Dermis microvascular lymphatic vessel endothelial cell (primary cell): ENCODE measurements around the gene TMEM176B. TPM values are rescaled to one million over a fixed set of nuclear protein-coding genes. Genes with fewer than 3 reads are reported as not detected.
A peak's percentile ranks its signal among the peaks of the same experiment; 100 is the strongest.

Experiments
- DNase-seq, 2 donors: peaks; one replicate each; pipeline versions ENCODE4 v3.0.0 to v3.0.0-alpha.2; 2010; ENCODE audit warnings: low read depth in 2 of 2
- total RNA-seq: library from RNA; depleted of rRNA; stranded (reverse); fragments of >200 nt; gene quantifications from 2 replicates; pipeline ENCODE4 v1.2.1, GENCODE V29; 2014

Gene TMEM176B
- total RNA-seq, 1 donor from 2014 or later, result not detected

- peak; percentile 91 to 95 for DNase-seq
Observed at GRCh38 chr7:150753826-150754603, 46.1 kb downstream of the TMEM176B start.

GRCh38 chr7:150753239-150753638 is 46.9 kb downstream of the TMEM176B start:
- no peak for DNase-seq

GRCh38 chr7:150751702-150752101 is 48.5 kb downstream of the TMEM176B start:
- DNase-seq, result no peak

GRCh38 chr7:150748376-150748775 is 51.8 kb downstream of the TMEM176B start:
- no peak for DNase-seq

GRCh38 chr7:150746921-150747320 is 53.2 kb downstream of the TMEM176B start:
- DNase-seq, result no peak

GRCh38 chr7:150745876-150746275 is 54.3 kb downstream of the TMEM176B start:
- DNase-seq, result no peak

GRCh38 chr7:150745086-150745485 is 55.1 kb downstream of the TMEM176B start:
- no peak for DNase-seq

GRCh38 chr7:150744041-150744656 is 56.0 kb downstream of the TMEM176B start:
- no peak for DNase-seq

- no peak for DNase-seq
Observed at GRCh38 chr7:150742286-150742968, 57.7 kb downstream of the TMEM176B start.

Other genes starting within 250 kb of the TMEM176B start
- gene GIMAP4, start 233.0 kb downstream of the TMEM176B start, total RNA-seq, result 169 and 262 TPM in 2 replicates
- 169 and 251 TPM in 2 replicates for gene GIMAP6, start 168.0 kb downstream of the TMEM176B start, total RNA-seq
- gene GIMAP2, start 114.7 kb downstream of the TMEM176B start, total RNA-seq, result 34.0 and 37.3 TPM in 2 replicates
- 13.0 and 24.5 TPM in 2 replicates for gene GIMAP1, start 83.8 kb downstream of the TMEM176B start, total RNA-seq
- 255 and 501 TPM in 2 replicates for gene GIMAP5, start 62.9 kb downstream of the TMEM176B start, total RNA-seq
- gene TMEM176A, start 405 bp upstream of the TMEM176B start, total RNA-seq, result not detected in 2 replicates
- not detected in 2 replicates for gene AOC1, start 52.2 kb upstream of the TMEM176B start, total RNA-seq
- gene KCNH2, start 178.0 kb upstream of the TMEM176B start, total RNA-seq, result 0.13 TPM in 1 of 2 replicates, not detected in the other
- gene NOS3, start 190.7 kb upstream of the TMEM176B start, total RNA-seq, result 28.4 and 31.6 TPM in 2 replicates
- gene ATG9B, start 224.1 kb upstream of the TMEM176B start, total RNA-seq, result under 0.01 and 0.13 TPM in 2 replicates
- gene ABCB8, start 228.1 kb upstream of the TMEM176B start, total RNA-seq, result 13.9 and 14.0 TPM in 2 replicates
- gene ASIC3, start 248.2 kb upstream of the TMEM176B start, total RNA-seq, result under 0.01 and 0.13 TPM in 2 replicates